SK-N-SH (cell line): ENCODE measurements around the gene AXL. TPM values are rescaled to one million over a fixed set of nuclear protein-coding genes. Genes with fewer than 3 reads are reported as not detected.
A peak's percentile ranks its signal among the peaks of the same experiment; 100 is the strongest.
"Not testable (repeated sequence)": the region's sequence is repeated elsewhere in the genome, so short reads cannot be mapped to it uniquely, and the experiment has no call there.

ENCODE experiments used
- CTCF ChIA-PET: fragments of 300-600, 350-600 bp; formaldehyde crosslinking; extraction: SDS; loops from one replicate; lab custom pipeline; 2021; lab: Yijun Ruan, JAX
- POLR2A ChIA-PET: fragments of 350-600 bp; sonication (Branson Sonifier 250); formaldehyde crosslinking; extraction: SDS; loops from one replicate; lab custom pipeline; 2020; ENCODE audit warnings: antibody characterized with exemption, inconsistent platforms; lab: Yijun Ruan, JAX
- DNase-seq: peaks from one replicate; pipeline ENCODE4 v3.0.0; 2012
- H2AFZ ChIP-seq: fragments of 200-600 bp; sonication (generic); 2 replicates; pipeline ENCODE4 v1.8.1; 2016; ENCODE audit warnings: antibody characterized with exemption, mild to moderate bottlenecking, low read depth
- H3F3A ChIP-seq: fragments of 200-600 bp; sonication (generic); replicated peaks from 2 replicates; pipeline ENCODE3; 2016; ENCODE audit warnings: antibody characterized with exemption, mild to moderate bottlenecking; ENCODE audit not compliant: insufficient read depth
- H3K27ac ChIP-seq, 2 experiments: fragments of 200-500 bp in 1 of 2; fragments of 200-600 bp in 1 of 2; sonication (Bioruptor generic) in 1 of 2; sonication (generic), shearing (Covaris generic) in 1 of 2; 2 replicates each; pipeline versions ENCODE4 v1.5.1 to v1.6.1; 2014 to 2016; ENCODE audit warnings: low read depth in 2 of 2, inconsistent platforms in 1 of 2, low read length in 1 of 2, mild to moderate bottlenecking in 1 of 2, mixed read lengths in 1 of 2
- H3K27me3 ChIP-seq: fragments of 200-600 bp; sonication (generic), shearing (Covaris generic); 2 replicates; pipeline ENCODE4 v1.6.1; 2016; ENCODE audit warnings: mixed run types; ENCODE audit not compliant: insufficient read depth
- H3K36me3 ChIP-seq, 2 experiments: fragments of 200-500 bp in 1 of 2; fragments of 200-600 bp in 1 of 2; sonication (Bioruptor generic) in 1 of 2; sonication (generic) in 1 of 2; replicated peaks in 1 of 2; 2 replicates each; pipeline versions ENCODE3 to v1.5.1; 2014 to 2016; ENCODE audit warnings: low read length in 1 of 2, mild to moderate bottlenecking in 1 of 2; ENCODE audit not compliant: insufficient read depth in 2 of 2, control insufficient read depth in 1 of 2
- H3K4me1 ChIP-seq, 2 experiments: fragments of 200-500 bp in 1 of 2; fragments of 200-600 bp in 1 of 2; sonication (Bioruptor generic) in 1 of 2; sonication (generic), shearing (Covaris generic) in 1 of 2; 2 replicates each; pipeline versions ENCODE4 v1.5.1 to v1.6.1; 2014 to 2016; ENCODE audit warnings: low read depth in 1 of 2, low read length in 1 of 2, mixed run types in 1 of 2; ENCODE audit not compliant: insufficient read depth in 2 of 2, control insufficient read depth in 1 of 2
- H3K4me2 ChIP-seq: fragments of 200-600 bp; sonication (generic), shearing (Covaris generic); 2 replicates; pipeline ENCODE4 v1.6.1; 2017; ENCODE audit warnings: mixed run types
- H3K4me3 ChIP-seq, 2 experiments: fragments of 200-500 bp in 1 of 2; fragments of 200-600 bp in 1 of 2; sonication (Bioruptor generic) in 1 of 2; sonication (generic), shearing (Covaris generic) in 1 of 2; 2 replicates each; pipeline versions ENCODE4 v1.5.1 to v1.8.1; 2014 to 2016; ENCODE audit warnings: low read depth in 2 of 2, inconsistent platforms in 1 of 2, low read length in 1 of 2, mild to moderate bottlenecking in 1 of 2, mixed read lengths in 1 of 2, moderate library complexity in 1 of 2
- H3K79me2 ChIP-seq: fragments of 200-600 bp; sonication (generic); 2 replicates; pipeline ENCODE4 v1.8.1; 2017; ENCODE audit warnings: mild to moderate bottlenecking; ENCODE audit not compliant: insufficient read depth
- H3K9ac ChIP-seq: fragments of 200-600 bp; sonication (generic); 2 replicates; pipeline ENCODE4 v1.6.1; 2017; ENCODE audit warnings: mixed run types
- H3K9me2 ChIP-seq: fragments of 200-600 bp; sonication (generic); 2 replicates; pipeline ENCODE4 v1.6.1; 2017; ENCODE audit warnings: mixed run types
- H3K9me3 ChIP-seq: fragments of 200-600 bp; sonication (generic); 2 replicates; pipeline ENCODE4 v1.6.1; 2017; ENCODE audit warnings: mixed run types, mild to moderate bottlenecking, moderate library complexity
- H4K20me1 ChIP-seq: fragments of 200-600 bp; sonication (generic); 2 replicates; pipeline ENCODE4 v1.6.1; 2017; ENCODE audit warnings: mild to moderate bottlenecking, mixed run types; ENCODE audit not compliant: insufficient read depth
- ELF1 ChIP-seq: IDR thresholded peaks from 2 replicates; pipeline ENCODE4 v1.4.0; 2012
- FOSL2 ChIP-seq: IDR thresholded peaks from 2 replicates; pipeline ENCODE4 v1.4.0; 2012; ENCODE audit warnings: low read depth, mild to moderate bottlenecking, moderate library complexity, borderline replicate concordance
- JUND ChIP-seq: IDR thresholded peaks from 2 replicates; pipeline ENCODE4 v1.4.0; 2012
- MEF2A ChIP-seq: IDR thresholded peaks from 2 replicates; pipeline ENCODE4 v1.4.0; 2012; ENCODE audit warnings: low read depth, borderline replicate concordance
- RCOR1 ChIP-seq: fragments of 150-350 bp; IDR thresholded peaks from 2 replicates; pipeline ENCODE4 v1.6.1; 2017; ENCODE audit warnings: antibody characterized with exemption, low read length
- TCF12 ChIP-seq: IDR thresholded peaks from 2 replicates; pipeline ENCODE4 v1.4.0; 2012
- WGBS: methylation state at CpG from one replicate; pipeline ENCODE4 v1.1.6; 2017; ENCODE audit warnings: low lambda C conversion rate; 5-methylcytosine and 5-hydroxymethylcytosine counted together
- polyA plus RNA-seq, 3 experiments: library from polyadenylated mRNA; depleted of rRNA; stranded (reverse); fragments of >200 nt; gene quantifications; 2 replicates each; pipeline ENCODE4 v1.2.3, GENCODE V29; 2012
- TF ChIP-seq, protein P1 (sequence below): fragments of 200-600 bp; sonication (generic); IDR thresholded peaks from 2 replicates; pipeline ENCODE4 v1.6.1; 2017; ENCODE audit warnings: antibody characterized with exemption, mild to moderate bottlenecking, moderate library complexity
- TF ChIP-seq, protein P2 (sequence below): IDR thresholded peaks from 2 replicates; pipeline ENCODE4 v1.6.1; 2012; ENCODE audit warnings: mild to moderate bottlenecking, low read depth, low read length, moderate library complexity

AXL gene
- polyA plus RNA-seq, 1 of the 3 experiments (the other 2 are of a cell fraction) = 82.6 TPM

GRCh38 chr19:41175801-41176777 is 42.9 kb upstream of the AXL start:
- H3F3A ChIP-seq = peaks cover 5% of the 10 kb centered on the region
- H3K36me3 ChIP-seq = no peaks in the 10 kb centered on the region
- 13% methylated on average over 14 of the region's 14 CpGs for WGBS
- H3K9me3 ChIP-seq = no peaks in the 10 kb centered on the region
- H4K20me1 ChIP-seq = no peaks in the 10 kb centered on the region
- H3K79me2 ChIP-seq = no peaks in the 10 kb centered on the region
- H3K4me2 ChIP-seq = peak overlapping the region; percentile 41; the same call in 1 of the 2 replicates
- no peak overlapping the region for H3K9ac ChIP-seq
- peaks cover 25% of the 10 kb centered on the region; the same call in 1 of the 2 replicates for H3K27me3 ChIP-seq
- ChIA-PET CTCF (no interaction called here), POLR2A (no interaction called here)
- H3K27ac ChIP-seq = peak overlapping the region in 1 of 2 experiments; percentile 15; a peak in 1 of 4 replicates
- no peak overlapping the region for H3K4me3 ChIP-seq
- DNase-seq = no peak
- peak overlapping the region; percentile 82; the same call in 1 of the 2 replicates for H2AFZ ChIP-seq
- TF ChIP-seq RCOR1 = no peak
- peak; percentile 44; the same call in 1 of the 2 replicates for TF ChIP-seq TCF12
- peak; percentile 83 for TF ChIP-seq ELF1
- no peak for TF ChIP-seq MEF2A
- TF ChIP-seq FOSL2 = peak; percentile 63; the same call in 1 of the 2 replicates
- TF ChIP-seq, protein P1, sequence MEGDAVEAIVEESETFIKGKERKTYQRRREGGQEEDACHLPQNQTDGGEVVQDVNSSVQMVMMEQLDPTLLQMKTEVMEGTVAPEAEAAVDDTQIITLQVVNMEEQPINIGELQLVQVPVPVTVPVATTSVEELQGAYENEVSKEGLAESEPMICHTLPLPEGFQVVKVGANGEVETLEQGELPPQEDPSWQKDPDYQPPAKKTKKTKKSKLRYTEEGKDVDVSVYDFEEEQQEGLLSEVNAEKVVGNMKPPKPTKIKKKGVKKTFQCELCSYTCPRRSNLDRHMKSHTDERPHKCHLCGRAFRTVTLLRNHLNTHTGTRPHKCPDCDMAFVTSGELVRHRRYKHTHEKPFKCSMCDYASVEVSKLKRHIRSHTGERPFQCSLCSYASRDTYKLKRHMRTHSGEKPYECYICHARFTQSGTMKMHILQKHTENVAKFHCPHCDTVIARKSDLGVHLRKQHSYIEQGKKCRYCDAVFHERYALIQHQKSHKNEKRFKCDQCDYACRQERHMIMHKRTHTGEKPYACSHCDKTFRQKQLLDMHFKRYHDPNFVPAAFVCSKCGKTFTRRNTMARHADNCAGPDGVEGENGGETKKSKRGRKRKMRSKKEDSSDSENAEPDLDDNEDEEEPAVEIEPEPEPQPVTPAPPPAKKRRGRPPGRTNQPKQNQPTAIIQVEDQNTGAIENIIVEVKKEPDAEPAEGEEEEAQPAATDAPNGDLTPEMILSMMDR = no peak
- TF ChIP-seq, protein P2, sequence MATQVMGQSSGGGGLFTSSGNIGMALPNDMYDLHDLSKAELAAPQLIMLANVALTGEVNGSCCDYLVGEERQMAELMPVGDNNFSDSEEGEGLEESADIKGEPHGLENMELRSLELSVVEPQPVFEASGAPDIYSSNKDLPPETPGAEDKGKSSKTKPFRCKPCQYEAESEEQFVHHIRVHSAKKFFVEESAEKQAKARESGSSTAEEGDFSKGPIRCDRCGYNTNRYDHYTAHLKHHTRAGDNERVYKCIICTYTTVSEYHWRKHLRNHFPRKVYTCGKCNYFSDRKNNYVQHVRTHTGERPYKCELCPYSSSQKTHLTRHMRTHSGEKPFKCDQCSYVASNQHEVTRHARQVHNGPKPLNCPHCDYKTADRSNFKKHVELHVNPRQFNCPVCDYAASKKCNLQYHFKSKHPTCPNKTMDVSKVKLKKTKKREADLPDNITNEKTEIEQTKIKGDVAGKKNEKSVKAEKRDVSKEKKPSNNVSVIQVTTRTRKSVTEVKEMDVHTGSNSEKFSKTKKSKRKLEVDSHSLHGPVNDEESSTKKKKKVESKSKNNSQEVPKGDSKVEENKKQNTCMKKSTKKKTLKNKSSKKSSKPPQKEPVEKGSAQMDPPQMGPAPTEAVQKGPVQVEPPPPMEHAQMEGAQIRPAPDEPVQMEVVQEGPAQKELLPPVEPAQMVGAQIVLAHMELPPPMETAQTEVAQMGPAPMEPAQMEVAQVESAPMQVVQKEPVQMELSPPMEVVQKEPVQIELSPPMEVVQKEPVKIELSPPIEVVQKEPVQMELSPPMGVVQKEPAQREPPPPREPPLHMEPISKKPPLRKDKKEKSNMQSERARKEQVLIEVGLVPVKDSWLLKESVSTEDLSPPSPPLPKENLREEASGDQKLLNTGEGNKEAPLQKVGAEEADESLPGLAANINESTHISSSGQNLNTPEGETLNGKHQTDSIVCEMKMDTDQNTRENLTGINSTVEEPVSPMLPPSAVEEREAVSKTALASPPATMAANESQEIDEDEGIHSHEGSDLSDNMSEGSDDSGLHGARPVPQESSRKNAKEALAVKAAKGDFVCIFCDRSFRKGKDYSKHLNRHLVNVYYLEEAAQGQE = no peak
- TF ChIP-seq JUND = peak; percentile 60
- H3K9me2 ChIP-seq = no peaks in the 10 kb centered on the region
- H3K4me1 ChIP-seq = no peaks in the 10 kb centered on the region

- H4K20me1 ChIP-seq, H3K9me2 ChIP-seq, H3K27ac ChIP-seq, H3K4me2 ChIP-seq, H3K4me1 ChIP-seq, H3K9ac ChIP-seq, H3K27me3 ChIP-seq, H2AFZ ChIP-seq, DNase-seq, H3K4me3 ChIP-seq, H3F3A ChIP-seq, H3K79me2 ChIP-seq, H3K36me3 ChIP-seq, H3K9me3 ChIP-seq, POLR2A ChIA-PET: not testable (repeated sequence)
- CTCF ChIA-PET = interaction anchor here (0.6 kb wide), 1 partner anchor 36 kb away, joined by 3 read pairs; no protein-coding TSS in a partner anchor
- no CpG with 5 or more reads among the region's 34 CpGs for WGBS
These were observed 38.9 kb upstream of the AXL start for GRCh38 chr19:41180173-41180572.
